Activated CD8-positive, alpha-beta memory T cell treated with anti-CD3 and anti-CD28 coated beads, Interleukin-2, amount 50 U/mL, for 24 hours (primary cell): ENCODE measurements around the gene ABCA1.
"Not testable (repeated sequence)": the region's sequence is repeated elsewhere in the genome, so short reads cannot be mapped to it uniquely, and the experiment has no call there.

Source experiments
- DNase-seq: peaks from one replicate; pipeline ENCODE4 v3.0.0-alpha.2; 2020; ENCODE audit errors: extremely low read depth

Gene ABCA1

DNA sequence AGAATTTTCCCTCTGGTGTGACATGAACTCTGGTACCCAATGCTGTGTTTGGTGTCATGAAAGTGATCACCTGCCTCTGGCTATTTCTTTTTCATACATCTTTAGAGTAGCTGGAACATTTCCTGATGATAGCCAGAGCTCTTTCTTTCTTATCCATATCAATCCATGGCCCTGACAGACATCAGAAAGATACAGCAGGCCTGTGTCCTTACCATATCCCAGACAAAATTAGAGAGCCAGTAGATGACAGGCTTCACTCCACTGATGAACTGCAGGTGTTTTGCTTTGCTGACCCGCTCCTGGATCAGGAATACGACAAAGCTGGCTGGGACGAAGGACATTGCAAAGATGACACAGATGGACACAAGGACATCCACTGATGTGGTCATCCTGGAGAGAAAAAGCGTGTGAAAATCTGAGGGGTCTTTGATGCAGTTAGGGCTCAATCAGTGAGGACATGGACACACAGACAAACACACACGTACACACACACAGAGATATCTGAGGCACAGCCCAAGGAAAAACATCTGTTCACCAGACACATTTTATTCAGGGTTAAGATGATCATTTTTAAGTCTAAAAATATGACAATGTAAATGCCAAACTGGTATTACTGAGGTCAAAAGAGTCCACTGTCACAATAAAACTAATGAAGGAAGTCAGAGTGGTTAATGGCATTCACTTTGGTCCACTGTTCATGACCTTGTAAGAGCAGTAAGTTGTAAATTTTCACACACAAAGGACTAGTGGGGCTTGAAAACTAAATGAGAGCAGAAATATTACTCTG is 129.6 kb downstream of the ABCA1 start:
- no peak for DNase-seq

GRCh38 chr9:104795857-104796256 is 132.1 kb downstream of the ABCA1 start:
- DNase-seq, result no peak

- DNase-seq, result no peak
Observed at GRCh38 chr9:104795082-104795481, 132.9 kb downstream of the ABCA1 start.

DNA sequence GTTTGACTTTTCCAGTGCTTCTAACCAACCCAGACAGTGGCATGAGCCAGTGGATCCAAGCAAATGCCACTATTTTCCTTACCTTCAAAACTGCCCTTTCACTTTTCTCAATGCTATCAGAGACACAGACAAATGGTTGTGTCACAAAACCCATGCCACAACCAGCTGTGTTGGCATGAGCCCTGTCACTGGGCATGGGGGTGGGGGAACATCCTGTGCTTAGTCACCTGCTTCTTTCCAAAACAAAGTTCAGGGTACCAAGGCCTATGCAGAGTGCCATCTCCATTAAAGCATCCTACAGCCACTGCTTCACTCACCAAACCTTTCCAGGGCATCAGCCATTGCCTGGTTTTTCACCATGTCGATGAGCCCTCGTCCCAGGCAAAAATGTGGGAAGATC is 133.9 kb downstream of the ABCA1 start:
- DNase-seq, result no peak

DNA sequence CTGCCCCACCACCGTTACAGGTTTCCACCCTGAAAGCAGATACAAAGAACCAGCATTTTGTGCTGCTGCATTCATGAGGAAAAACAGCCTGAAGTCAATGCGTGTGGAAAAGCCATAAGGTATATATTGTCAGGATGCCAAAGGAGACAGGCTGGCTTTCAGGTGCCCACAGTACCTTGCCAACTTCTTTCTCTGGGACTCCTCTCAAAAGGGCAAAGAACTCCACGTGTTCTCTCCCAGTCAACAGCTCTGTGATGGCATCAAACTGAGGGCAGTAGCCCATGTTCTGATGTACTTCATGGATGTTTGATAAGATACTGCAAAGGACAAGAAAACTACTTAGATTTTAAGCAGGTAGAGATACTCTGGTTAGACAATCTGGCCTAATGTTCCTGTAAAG is 139.7 kb downstream of the ABCA1 start:
- no peak for DNase-seq

DNA sequence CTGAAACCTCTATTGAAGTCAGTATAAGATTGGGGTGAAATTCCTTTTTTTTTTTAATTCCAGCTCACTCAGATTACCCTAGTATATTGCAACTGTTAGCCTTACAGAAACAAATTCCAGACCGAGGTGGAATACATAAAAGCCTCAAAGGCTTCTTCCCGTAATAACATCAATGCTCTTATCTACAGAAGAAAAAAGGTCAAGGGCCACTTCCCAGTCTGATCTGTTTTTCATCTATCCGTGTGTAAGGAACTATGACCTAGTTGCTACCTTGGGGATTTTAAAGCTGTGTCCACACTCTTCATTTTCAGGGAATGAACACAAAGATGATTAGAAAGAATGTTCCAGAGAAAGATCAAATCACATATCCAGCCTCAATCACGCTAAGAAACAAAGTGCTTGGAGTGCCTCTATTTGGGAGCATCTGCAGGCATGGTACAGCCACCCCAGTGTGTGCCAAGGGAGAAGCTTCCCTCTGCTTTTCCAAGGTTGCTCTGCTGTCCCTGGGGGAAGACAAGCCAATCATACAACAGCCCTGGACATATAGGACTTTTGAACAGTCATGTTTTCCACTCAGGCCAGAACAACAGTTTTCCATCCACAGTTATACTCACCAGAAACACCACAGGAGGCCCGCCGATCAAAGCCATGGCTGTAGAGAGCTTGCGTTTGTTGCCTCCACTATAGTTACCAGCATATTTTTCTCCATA is 140.5 kb downstream of the ABCA1 start:
- DNase-seq, result no peak

DNA sequence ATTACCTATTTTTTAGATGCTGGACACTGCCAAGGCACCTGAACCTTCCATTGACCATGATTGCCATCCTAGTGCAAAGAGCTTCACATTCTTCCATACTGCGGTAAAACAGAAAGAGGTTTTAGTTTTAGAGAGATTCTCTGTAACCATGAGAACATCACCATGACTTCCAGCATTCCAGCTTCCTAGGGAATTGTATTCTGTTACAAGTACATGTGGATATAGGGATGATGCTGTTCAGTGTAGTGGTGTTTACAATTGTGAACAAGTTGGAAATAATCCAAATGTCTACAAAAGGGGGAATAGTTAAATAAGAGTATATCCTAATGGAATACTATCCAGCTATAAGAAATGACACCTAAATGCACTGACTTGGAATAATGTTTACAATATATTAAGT is 141.7 kb downstream of the ABCA1 start:
- no peak for DNase-seq

DNA sequence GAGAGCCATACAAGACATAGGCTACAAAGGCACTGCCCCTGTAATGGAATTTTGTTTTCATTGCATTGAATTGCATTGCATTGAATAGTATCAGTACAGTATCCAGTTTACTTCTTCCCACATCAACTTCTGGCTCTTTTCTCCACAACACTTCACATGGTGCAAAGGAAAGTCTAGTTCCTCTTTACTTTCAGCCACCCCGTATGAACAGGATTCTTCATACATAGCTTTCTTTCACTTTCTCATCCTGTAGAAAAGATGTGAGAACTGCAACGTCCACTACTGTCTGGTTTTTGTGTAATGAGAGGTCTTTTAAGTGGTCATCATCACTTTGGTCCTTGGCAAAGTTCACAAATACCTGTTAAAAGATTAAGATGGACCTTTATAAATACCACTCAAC is 143.9 kb downstream of the ABCA1 start:
- DNase-seq, result no peak

- no peak for DNase-seq
Observed at GRCh38 chr9:104783588-104783987, 144.4 kb downstream of the ABCA1 start.

DNA sequence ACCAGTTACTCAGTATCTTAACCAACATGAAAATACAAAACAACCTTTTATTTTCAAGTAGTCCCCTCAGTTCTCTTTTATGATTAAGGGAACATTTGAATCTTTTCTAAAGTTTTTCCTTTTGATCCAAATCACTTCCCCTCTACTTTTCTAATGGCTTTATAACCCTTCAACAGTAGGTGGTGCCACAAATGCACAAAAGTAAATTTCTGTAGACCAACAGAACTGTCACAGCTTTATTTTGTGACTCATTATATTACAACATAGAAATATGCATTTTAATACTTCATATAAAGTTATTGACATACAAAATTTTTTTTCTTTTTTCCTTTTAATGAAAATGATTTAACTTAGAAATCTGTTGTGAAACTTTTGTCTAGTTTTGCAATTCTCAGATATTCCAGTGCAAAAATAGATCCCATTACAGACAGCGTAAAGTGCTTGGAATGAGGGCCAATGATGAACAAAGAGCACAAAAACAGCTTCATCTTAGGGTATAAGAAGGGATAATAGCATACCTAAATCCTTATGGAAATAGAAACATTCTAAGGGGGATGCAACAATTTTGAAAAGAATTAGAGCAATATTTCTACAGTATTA is 147.1 kb downstream of the ABCA1 start:
- DNase-seq, result no peak

GRCh38 chr9:104779946-104780535 is 147.9 kb downstream of the ABCA1 start:
- DNase-seq, result no peak

- no peak for DNase-seq
Observed at GRCh38 chr9:104779334-104779733, 148.6 kb downstream of the ABCA1 start.

GRCh38 chr9:104778802-104779201 is 149.2 kb downstream of the ABCA1 start:
- no peak for DNase-seq

- no peak for DNase-seq
Observed at GRCh38 chr9:104776797-104777196, 151.2 kb downstream of the ABCA1 start.

DNA sequence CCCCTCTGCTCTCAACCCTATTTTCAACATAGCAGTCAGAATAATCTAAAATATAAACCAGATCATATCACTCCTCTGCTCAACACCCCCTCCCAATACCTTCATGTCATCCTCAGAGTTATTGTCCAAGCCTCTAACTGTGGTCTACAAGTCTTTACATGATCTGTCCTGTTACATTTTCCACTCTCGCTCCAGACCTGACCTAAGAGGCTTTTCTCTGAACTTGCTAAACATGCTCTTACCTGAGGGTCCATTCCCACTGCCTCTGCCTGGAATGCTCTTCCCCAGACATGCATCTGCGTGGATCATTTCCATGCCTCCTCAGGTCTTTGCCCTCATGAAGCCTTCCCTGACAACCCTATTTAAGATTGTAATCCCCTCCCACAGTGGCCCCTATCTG is 152.0 kb downstream of the ABCA1 start:
- DNase-seq, result no peak

- no peak for DNase-seq
Observed at GRCh38 chr9:104775574-104775936, 152.4 kb downstream of the ABCA1 start.

GRCh38 chr9:104774831-104775573 is 153.0 kb downstream of the ABCA1 start:
- no peak for DNase-seq

GRCh38 chr9:104774132-104774531 is 153.8 kb downstream of the ABCA1 start:
- no peak for DNase-seq

DNA sequence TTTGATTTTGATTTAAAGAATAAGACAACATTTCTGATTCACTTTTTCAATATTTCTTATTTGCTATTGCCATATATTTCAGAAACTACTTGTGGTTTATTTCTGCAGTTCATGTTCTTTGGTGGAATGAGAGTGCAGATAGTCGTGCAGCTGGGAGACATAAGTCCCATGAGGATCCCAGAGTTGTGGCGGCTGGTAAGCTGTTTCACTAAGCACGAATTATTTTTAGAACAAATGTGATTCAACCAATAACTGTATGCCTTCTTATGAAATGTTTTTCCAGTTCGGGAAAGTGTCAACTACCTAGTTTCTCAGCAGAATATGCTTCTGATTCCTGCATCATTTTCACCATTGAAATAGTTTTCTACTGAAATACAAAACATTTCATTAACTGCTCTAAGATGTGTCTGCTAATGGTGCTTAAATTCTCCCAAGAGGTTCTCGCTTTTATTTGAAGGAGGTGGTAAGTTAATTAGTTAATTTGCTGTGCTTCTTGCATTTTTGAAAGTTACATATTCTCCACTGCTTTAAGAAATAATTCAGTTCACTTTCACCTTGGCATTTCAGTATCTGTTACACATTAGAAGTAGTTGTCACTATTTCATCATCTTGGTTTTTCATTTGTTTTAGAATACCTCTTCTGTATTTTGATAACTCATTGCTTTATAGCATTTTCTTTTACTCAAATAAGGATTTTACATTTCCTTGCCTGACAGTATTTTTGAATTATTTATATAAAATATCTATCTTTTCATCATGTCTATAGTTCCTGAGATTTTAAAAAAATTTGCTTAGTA is 155.0 kb downstream of the ABCA1 start:
- DNase-seq, result no peak

DNA sequence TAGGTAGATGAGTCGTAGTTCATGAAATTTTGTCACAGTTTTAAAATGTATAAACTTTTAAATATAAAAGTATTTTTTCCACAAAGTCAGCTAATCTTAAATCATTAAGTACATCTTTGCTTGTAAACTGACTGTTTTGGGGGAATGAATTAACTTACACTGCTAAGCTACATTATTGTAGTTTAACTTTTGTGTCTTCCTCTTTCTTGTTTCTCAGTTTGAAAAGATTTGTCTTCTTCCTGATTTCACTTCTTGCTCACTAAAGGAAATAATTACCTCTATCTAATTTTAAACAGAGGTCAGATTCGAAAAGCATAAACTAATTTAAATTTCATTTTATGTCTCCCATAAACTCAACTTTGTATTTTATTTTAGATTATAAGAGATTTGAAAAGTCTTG is 158.3 kb downstream of the ABCA1 start:
- DNase-seq, result no peak

- not testable (repeated sequence) for DNase-seq
Observed at GRCh38 chr9:104769029-104769428, 158.9 kb downstream of the ABCA1 start.
